ENCODE measurements around the gene EFCAB6.

- TF ChIP-seq MAX (CRISPR knock-in tag; IDR thresholded peaks at IDR 0.05) = no peak
- TF ChIP-seq ETV6 (CRISPR knock-in tag; IDR thresholded peaks at IDR 0.05) = no peak
- no peak for TF ChIP-seq CREB1 (CRISPR knock-in tag; IDR thresholded peaks at IDR 0.05)
- no peak for TF ChIP-seq CREM (CRISPR knock-in tag; IDR thresholded peaks at IDR 0.05)
- TF ChIP-seq CTCF (IDR thresholded peaks at IDR 0.05) = no peak
- TF ChIP-seq ATF2 (CRISPR knock-in tag; IDR thresholded peaks at IDR 0.05; ENCODE audit: borderline replicate concordance, low read depth) = no peak
- no peak for TF ChIP-seq ZNF219 (CRISPR knock-in tag; IDR thresholded peaks at IDR 0.05; ENCODE audit: borderline replicate concordance)
- TF ChIP-seq USF2 (CRISPR knock-in tag; IDR thresholded peaks at IDR 0.05) = no peak
Measured at GRCh38 chr22:43825651-43826050, 13.5 kb upstream of the EFCAB6 start.
